H9 (cell line): ENCODE measurements around the gene SDF2. TPM values are rescaled to one million over a fixed set of nuclear protein-coding genes. Genes with fewer than 3 reads are reported as not detected.

Experiments used
- DNase-seq: peaks from one replicate; pipeline ENCODE4 v3.0.0-alpha.2; 2017
- H2AFZ ChIP-seq: one replicate; pipeline ENCODE4 v1.6.1; 2013; ENCODE audit warnings: mild to moderate bottlenecking, low read length, control low read depth, moderate library complexity
- H2AK5ac ChIP-seq: 2 replicates; pipeline ENCODE4 v1.6.1; 2013; ENCODE audit warnings: low read length, control low read depth, mixed read lengths; ENCODE audit not compliant: insufficient read length
- H2BK120ac ChIP-seq: one replicate; pipeline ENCODE4 v1.6.1; 2013; ENCODE audit warnings: low read depth, mild to moderate bottlenecking, low read length, control low read depth, inconsistent platforms; ENCODE audit not compliant: poor library complexity, severe bottlenecking
- H2BK12ac ChIP-seq: 2 replicates; pipeline ENCODE4 v1.6.1; 2013; ENCODE audit warnings: low read length, control low read depth, mixed read lengths, low read depth; ENCODE audit not compliant: insufficient read length
- H2BK15ac ChIP-seq: 2 replicates; pipeline ENCODE4 v1.6.1; 2013; ENCODE audit warnings: low read depth, low read length, control low read depth
- H2BK20ac ChIP-seq: one replicate; pipeline ENCODE4 v1.6.1; 2013; ENCODE audit warnings: low read depth, mild to moderate bottlenecking, low read length, control low read depth, inconsistent platforms; ENCODE audit not compliant: poor library complexity, severe bottlenecking
- H2BK5ac ChIP-seq: 2 replicates; pipeline ENCODE4 v1.6.1; 2013; ENCODE audit warnings: low read length, control low read depth, mixed read lengths; ENCODE audit not compliant: insufficient read length
- H3K14ac ChIP-seq: 2 replicates; pipeline ENCODE4 v1.6.1; 2013; ENCODE audit warnings: low read length, control low read depth; ENCODE audit not compliant: insufficient read depth
- H3K18ac ChIP-seq: 2 replicates; pipeline ENCODE4 v1.6.1; 2013; ENCODE audit warnings: low read depth, mild to moderate bottlenecking, mixed read lengths, low read length, control low read depth; ENCODE audit not compliant: insufficient read length
- H3K23ac ChIP-seq: 2 replicates; pipeline ENCODE4 v1.6.1; 2013; ENCODE audit warnings: low read length, control low read depth, mixed read lengths, low read depth; ENCODE audit not compliant: insufficient read length
- H3K23me2 ChIP-seq: 2 replicates; pipeline ENCODE4 v1.6.1; 2013; ENCODE audit warnings: low read depth, mild to moderate bottlenecking, mixed read lengths, low read length, control low read depth; ENCODE audit not compliant: insufficient read length, poor library complexity, severe bottlenecking
- H3K27ac ChIP-seq: 2 replicates; pipeline ENCODE4 v1.5.1; 2013; ENCODE audit warnings: low read length, control low read depth, mixed read lengths, low read depth; ENCODE audit not compliant: insufficient read length
- H3K27me3 ChIP-seq: 2 replicates; pipeline ENCODE4 v1.6.1; 2013; ENCODE audit warnings: low read length, control low read depth, inconsistent platforms; ENCODE audit not compliant: insufficient read depth
- H3K4ac ChIP-seq: 2 replicates; pipeline ENCODE4 v1.6.1; 2013; ENCODE audit warnings: low read depth, mild to moderate bottlenecking, control low read depth, inconsistent platforms, low read length, moderate library complexity
- H3K4me1 ChIP-seq: 2 replicates; pipeline ENCODE4 v1.6.1; 2013; ENCODE audit warnings: low read length, control low read depth, inconsistent platforms; ENCODE audit not compliant: insufficient read depth
- H3K4me2 ChIP-seq: 2 replicates; pipeline ENCODE4 v1.6.1; 2013; ENCODE audit warnings: low read length, control low read depth, mixed read lengths; ENCODE audit not compliant: insufficient read length, insufficient read depth
- H3K56ac ChIP-seq: 2 replicates; pipeline ENCODE4 v1.6.1; 2013; ENCODE audit warnings: low read depth, mild to moderate bottlenecking, mixed read lengths, low read length, control low read depth; ENCODE audit not compliant: insufficient read length
- H3K79me1 ChIP-seq: 2 replicates; pipeline ENCODE4 v1.6.1; 2013; ENCODE audit warnings: low read depth, mild to moderate bottlenecking, moderate library complexity, low read length, control low read depth, inconsistent platforms; ENCODE audit not compliant: insufficient read depth, poor library complexity, severe bottlenecking
- H3K79me2 ChIP-seq: 2 replicates; pipeline ENCODE4 v1.6.1; 2013; ENCODE audit warnings: low read length, control low read depth, inconsistent platforms; ENCODE audit not compliant: insufficient read depth
- H3K9ac ChIP-seq: 2 replicates; pipeline ENCODE4 v1.6.1; 2013; ENCODE audit warnings: low read length, control low read depth, mixed read lengths; ENCODE audit not compliant: insufficient read length; ENCODE audit errors: extremely low read depth
- H3K9me3 ChIP-seq: one replicate; pipeline ENCODE4 v1.6.1; 2013; ENCODE audit warnings: low read depth, low read length, inconsistent platforms; ENCODE audit not compliant: control insufficient read depth
- H3T11ph ChIP-seq: one replicate; pipeline ENCODE4 v1.6.1; 2013; ENCODE audit warnings: mild to moderate bottlenecking, low read length, control low read depth, inconsistent platforms
- H4K20me1 ChIP-seq: one replicate; pipeline ENCODE4 v1.6.1; 2013; ENCODE audit not compliant: control insufficient read depth, insufficient read length, insufficient read depth
- H4K5ac ChIP-seq: 2 replicates; pipeline ENCODE4 v1.6.1; 2013; ENCODE audit warnings: low read depth, mild to moderate bottlenecking, mixed read lengths, low read length, control low read depth; ENCODE audit not compliant: insufficient read length
- H4K8ac ChIP-seq: replicated peaks from 2 replicates; pipeline ENCODE4 v1.6.1; 2013; ENCODE audit warnings: low read length, control low read depth, mixed read lengths, low read depth; ENCODE audit not compliant: insufficient read length
- H4K91ac ChIP-seq: 2 replicates; pipeline ENCODE4 v1.6.1; 2013; ENCODE audit warnings: low read depth, mild to moderate bottlenecking, moderate library complexity, mixed read lengths, low read length, control low read depth; ENCODE audit not compliant: insufficient read length
- H3K27ac Mint-ChIP-seq, 3 experiments: 2 replicates in 2 of 3; 3 replicates in 1 of 3; pipeline ENCODE4 v1.8.0; 2020 to 2021; ENCODE audit warnings: mixed read lengths in 3 of 3, mild to moderate bottlenecking in 1 of 3, moderate library complexity in 1 of 3
- H3K27me3 Mint-ChIP-seq: 2 replicates; pipeline ENCODE4 v1.8.0; 2021; ENCODE audit warnings: low read depth, mild to moderate bottlenecking, moderate library complexity, mixed read lengths
- H3K36me3 Mint-ChIP-seq, 3 experiments: 2 replicates in 2 of 3; 3 replicates in 1 of 3; pipeline ENCODE4 v1.8.0; 2020 to 2021; ENCODE audit warnings: low read depth in 3 of 3, mixed read lengths in 3 of 3; ENCODE audit not compliant: insufficient read depth in 1 of 3
- H3K4me1 Mint-ChIP-seq, 2 experiments: 2 replicates each; pipeline ENCODE4 v1.8.0; 2020; ENCODE audit warnings: mixed read lengths in 2 of 2
- H3K4me3 Mint-ChIP-seq, 2 experiments: 2 replicates in 1 of 2; 3 replicates in 1 of 2; pipeline ENCODE4 v1.8.0; 2020 to 2021; ENCODE audit warnings: mild to moderate bottlenecking in 2 of 2, mixed read lengths in 2 of 2, moderate library complexity in 1 of 2
- H3K9me3 Mint-ChIP-seq, 2 experiments: 2 replicates in 1 of 2; 3 replicates in 1 of 2; pipeline ENCODE4 v1.8.0; 2020; ENCODE audit warnings: mild to moderate bottlenecking in 2 of 2, mixed read lengths in 2 of 2, moderate library complexity in 1 of 2
- WGBS: extraction: QIAGEN DNeasy Blood & Tissue Kit; methylation state at CpG from one replicate; pipeline ENCODE4 v1.1.7; 2013; ENCODE audit warnings: missing lambda C conversion rate, low lambda C conversion rate, mixed read lengths; ENCODE audit not compliant: insufficient read length; ENCODE audit errors: extremely low coverage; 5-methylcytosine and 5-hydroxymethylcytosine counted together
- total RNA-seq: library from RNA; stranded (reverse); gene quantifications from 2 replicates; pipeline ENCODE4 v1.2.1, GENCODE V29; 2021
- TF ChIP-seq, protein P1 (sequence below): fragments of 200-600 bp; sonication (generic); conservative IDR thresholded peaks from 3 replicates; pipeline ENCODE4 v1.8.0; 2021; ENCODE audit warnings: antibody characterized with exemption, mild to moderate bottlenecking

The SDF2 gene
- total RNA-seq, 1 experiment from 2014 or later = 40.2 TPM

DNA sequence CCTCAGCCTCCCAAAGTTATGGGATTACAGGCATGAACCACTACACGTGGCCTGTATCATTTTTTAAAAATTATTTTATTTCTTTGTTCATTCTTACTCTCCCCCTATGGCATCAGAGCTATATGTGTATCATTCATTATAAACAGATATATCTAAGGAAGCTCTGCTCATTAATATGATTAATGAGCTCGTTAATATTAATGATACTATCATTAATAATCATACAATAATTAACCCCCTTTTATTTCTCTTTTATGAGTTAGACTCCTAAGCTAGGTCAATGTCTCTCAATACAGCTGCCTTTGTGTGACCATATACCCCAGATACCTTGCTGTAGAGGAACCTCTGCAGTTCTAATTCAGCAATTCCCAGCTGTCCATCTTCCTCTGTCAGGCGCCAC, 43.2 kb downstream of the SDF2 start:
- Histone ChIP-seq H3K18ac (no peak overlapping the region), H2BK20ac (no peak overlapping the region), H3K23me2 (no peaks in the 10 kb centered on the region), H4K91ac (no peak overlapping the region), H3K14ac (no peak overlapping the region), H3K4me1 (no peaks in the 10 kb centered on the region), H3K79me2 (no peaks in the 10 kb centered on the region), H2BK120ac (no peak overlapping the region), H3K79me1 (no peaks in the 10 kb centered on the region), H2AFZ (no peak overlapping the region), H3K4me2 (no peak overlapping the region), H2BK5ac (no peak overlapping the region), H3K27ac (no peak overlapping the region), H3K27me3 (no peaks in the 10 kb centered on the region), H3K9me3 (no peaks in the 10 kb centered on the region), H4K20me1 (no peaks in the 10 kb centered on the region), H3K56ac (no peak overlapping the region), H3K4ac (no peak overlapping the region), H3T11ph (no peak overlapping the region), H4K8ac (no peak overlapping the region), H2AK5ac (no peak overlapping the region), H2BK12ac (no peak overlapping the region), H4K5ac (no peak overlapping the region), H3K23ac (no peak overlapping the region), H2BK15ac (no peak overlapping the region), H3K9ac (no peak overlapping the region)
- no peak for DNase-seq
- H3K27ac Mint-ChIP-seq = no peak overlapping the region
- peaks cover 54 to 97% (median 90%) of the 10 kb centered on the region in 3 experiments; a peak in 6 of 7 replicates for H3K36me3 Mint-ChIP-seq
- H3K9me3 Mint-ChIP-seq = no peaks in the 10 kb centered on the region
- H3K27me3 Mint-ChIP-seq = no peaks in the 10 kb centered on the region
- no CpG with 5 or more reads among the region's 3 CpGs for WGBS
- no peak overlapping the region for H3K4me3 Mint-ChIP-seq
- TF ChIP-seq, protein P1, sequence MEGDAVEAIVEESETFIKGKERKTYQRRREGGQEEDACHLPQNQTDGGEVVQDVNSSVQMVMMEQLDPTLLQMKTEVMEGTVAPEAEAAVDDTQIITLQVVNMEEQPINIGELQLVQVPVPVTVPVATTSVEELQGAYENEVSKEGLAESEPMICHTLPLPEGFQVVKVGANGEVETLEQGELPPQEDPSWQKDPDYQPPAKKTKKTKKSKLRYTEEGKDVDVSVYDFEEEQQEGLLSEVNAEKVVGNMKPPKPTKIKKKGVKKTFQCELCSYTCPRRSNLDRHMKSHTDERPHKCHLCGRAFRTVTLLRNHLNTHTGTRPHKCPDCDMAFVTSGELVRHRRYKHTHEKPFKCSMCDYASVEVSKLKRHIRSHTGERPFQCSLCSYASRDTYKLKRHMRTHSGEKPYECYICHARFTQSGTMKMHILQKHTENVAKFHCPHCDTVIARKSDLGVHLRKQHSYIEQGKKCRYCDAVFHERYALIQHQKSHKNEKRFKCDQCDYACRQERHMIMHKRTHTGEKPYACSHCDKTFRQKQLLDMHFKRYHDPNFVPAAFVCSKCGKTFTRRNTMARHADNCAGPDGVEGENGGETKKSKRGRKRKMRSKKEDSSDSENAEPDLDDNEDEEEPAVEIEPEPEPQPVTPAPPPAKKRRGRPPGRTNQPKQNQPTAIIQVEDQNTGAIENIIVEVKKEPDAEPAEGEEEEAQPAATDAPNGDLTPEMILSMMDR = no peak
- no peaks in the 10 kb centered on the region for H3K4me1 Mint-ChIP-seq
